ENCODE results near the gene DCLK2.

GRCh38 chr4:150215601-150216000 is 137.4 kb downstream of the DCLK2 start:
- TF ChIP-seq SP1 (IDR thresholded peaks at IDR 0.05) (no peak), BHLHE40 (IDR thresholded peaks at IDR 0.05; ENCODE audit: borderline replicate concordance) (no peak), PKNOX1 (IDR thresholded peaks at IDR 0.05) (no peak), ZNF384 (IDR thresholded peaks at IDR 0.05) (no peak), FOXA1 (IDR thresholded peaks at IDR 0.05) (no peak), ELF4 (IDR thresholded peaks at IDR 0.05) (no peak), CTBP1 (IDR thresholded peaks at IDR 0.05; ENCODE audit: borderline replicate concordance) (no peak), SUZ12 (IDR thresholded peaks at IDR 0.05) (no peak)

Data from HEK293T (cell line).